Measurements from ENCODE around the gene ARHGAP27. TPM values are rescaled to one million over a fixed set of nuclear protein-coding genes. Genes with fewer than 3 reads are reported as not detected.

The ARHGAP27 gene
- total and polyA plus RNA-seq, 2 of the 13 experiments (the other 11 are each of a cell fraction or from before 2014, with no cell fraction given), result 15.5 to 18.9 TPM

- TF ChIP-seq ZNF281 (CRISPR knock-in tag; IDR thresholded peaks at IDR 0.05; ENCODE audit: borderline replicate concordance) (no peak), MEF2D (CRISPR knock-in tag; IDR thresholded peaks at IDR 0.05) (no peak), BRF2 (CRISPR knock-in tag; IDR thresholded peaks at IDR 0.05) (no peak), ZNF776 (CRISPR knock-in tag; IDR thresholded peaks at IDR 0.05) (no peak; the same call in 1 of the 2 replicates), ZNF264 (CRISPR knock-in tag; IDR thresholded peaks at IDR 0.05) (no peak), ZNF12 (CRISPR knock-in tag; IDR thresholded peaks at IDR 0.05) (no peak), ZNF549 (CRISPR knock-in tag; IDR thresholded peaks at IDR 0.05) (no peak), ZNF761 (CRISPR knock-in tag; conservative IDR thresholded peaks at IDR 0.05) (no peak), GTF3A (CRISPR knock-in tag; conservative IDR thresholded peaks at IDR 0.05) (no peak), ZNF547 (CRISPR knock-in tag; IDR thresholded peaks at IDR 0.05) (peak; percentile 56; the same call in 1 of the 2 replicates), ZNF326 (CRISPR knock-in tag; IDR thresholded peaks at IDR 0.05; ENCODE audit: borderline replicate concordance) (no peak), SMAD1 (CRISPR knock-in tag; IDR thresholded peaks at IDR 0.05; ENCODE audit: borderline replicate concordance, low read depth) (no peak), GMEB1 (CRISPR knock-in tag; IDR thresholded peaks at IDR 0.05; ENCODE audit: borderline replicate concordance) (peak; percentile 61; the same call in 1 of the 2 replicates), FOXM1 (CRISPR knock-in tag; IDR thresholded peaks at IDR 0.05) (no peak), ZNF275 (CRISPR knock-in tag; IDR thresholded peaks at IDR 0.05; ENCODE audit: borderline replicate concordance) (no peak), ARID5B (CRISPR knock-in tag; IDR thresholded peaks at IDR 0.05) (peak; percentile 8; the same call in 1 of the 2 replicates), PRMT3 (CRISPR knock-in tag; IDR thresholded peaks at IDR 0.05; ENCODE audit: borderline replicate concordance, low read depth) (no peak)
These were observed 902 bp downstream of the ARHGAP27 start (continued) for GRCh38 chr17:45431531-45432404.

Data from HepG2 (cell line).